Loucy (cell line): Measurements from ENCODE around the gene CACNA2D4.

Source experiments
- EZH2phosphoT487 ChIP-seq: fragments of 200-600 bp; IDR thresholded peaks from 2 replicates; pipeline ENCODE4 v1.6.1; 2018; ENCODE audit warnings: antibody characterized with exemption, mild to moderate bottlenecking, moderate library complexity, borderline replicate concordance
- TF ChIP-seq, protein P1 (sequence below): fragments of 200-600 bp; sonication (generic); conservative IDR thresholded peaks from 2 replicates; pipeline ENCODE4 v1.5.1; 2014; ENCODE audit warnings: mild to moderate bottlenecking, antibody characterized with exemption, low read length

DNA sequence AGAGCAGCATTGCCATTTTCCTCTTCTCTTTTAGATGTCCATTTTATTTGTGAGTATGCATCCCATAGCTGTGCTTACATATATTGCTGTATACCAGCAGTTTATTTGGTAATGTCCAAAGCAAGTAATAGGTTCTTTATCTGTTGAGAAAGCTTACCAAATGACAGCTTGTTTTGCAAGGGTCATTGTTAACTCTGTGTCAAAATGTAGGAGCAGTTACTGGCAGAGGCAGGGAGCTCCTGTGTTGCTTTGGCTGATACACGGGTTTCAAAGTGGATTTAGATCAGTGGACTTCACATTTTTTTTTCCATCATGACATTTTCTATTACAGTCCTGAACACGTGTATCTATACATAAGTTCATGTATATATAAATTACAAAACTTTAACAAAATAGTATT is 136.2 kb downstream of the CACNA2D4 start:
- TF ChIP-seq, protein P1, sequence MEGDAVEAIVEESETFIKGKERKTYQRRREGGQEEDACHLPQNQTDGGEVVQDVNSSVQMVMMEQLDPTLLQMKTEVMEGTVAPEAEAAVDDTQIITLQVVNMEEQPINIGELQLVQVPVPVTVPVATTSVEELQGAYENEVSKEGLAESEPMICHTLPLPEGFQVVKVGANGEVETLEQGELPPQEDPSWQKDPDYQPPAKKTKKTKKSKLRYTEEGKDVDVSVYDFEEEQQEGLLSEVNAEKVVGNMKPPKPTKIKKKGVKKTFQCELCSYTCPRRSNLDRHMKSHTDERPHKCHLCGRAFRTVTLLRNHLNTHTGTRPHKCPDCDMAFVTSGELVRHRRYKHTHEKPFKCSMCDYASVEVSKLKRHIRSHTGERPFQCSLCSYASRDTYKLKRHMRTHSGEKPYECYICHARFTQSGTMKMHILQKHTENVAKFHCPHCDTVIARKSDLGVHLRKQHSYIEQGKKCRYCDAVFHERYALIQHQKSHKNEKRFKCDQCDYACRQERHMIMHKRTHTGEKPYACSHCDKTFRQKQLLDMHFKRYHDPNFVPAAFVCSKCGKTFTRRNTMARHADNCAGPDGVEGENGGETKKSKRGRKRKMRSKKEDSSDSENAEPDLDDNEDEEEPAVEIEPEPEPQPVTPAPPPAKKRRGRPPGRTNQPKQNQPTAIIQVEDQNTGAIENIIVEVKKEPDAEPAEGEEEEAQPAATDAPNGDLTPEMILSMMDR = no peak
- TF ChIP-seq EZH2phosphoT487 = no peak
